BLaER1 (cell line): ENCODE results near the gene C3orf20.

Experiments
- H3K27ac ChIP-seq: shearing (Covaris generic); formaldehyde crosslinking; 2 replicates; pipeline ENCODE4 v1.8.1; 2022
- H3K27me3 ChIP-seq: shearing (Covaris generic); formaldehyde crosslinking; 2 replicates; pipeline ENCODE4 v1.8.1; 2022
- H3K36me3 ChIP-seq: shearing (Covaris generic); formaldehyde crosslinking; 2 replicates; pipeline ENCODE4 v1.8.1; 2022
- H3K4me1 ChIP-seq: shearing (Covaris generic); formaldehyde crosslinking; 2 replicates; pipeline ENCODE4 v1.8.1; 2022
- H3K4me2 ChIP-seq: shearing (Covaris generic); formaldehyde crosslinking; 2 replicates; pipeline ENCODE4 v1.8.1; 2022
- H3K4me3 ChIP-seq: shearing (Covaris generic); formaldehyde crosslinking; 2 replicates; pipeline ENCODE4 v1.8.1; 2022
- H3K9ac ChIP-seq: shearing (Covaris generic); formaldehyde crosslinking; 2 replicates; pipeline ENCODE4 v1.8.1; 2022
- H3K9me3 ChIP-seq: shearing (Covaris generic); formaldehyde crosslinking; 2 replicates; pipeline ENCODE4 v1.8.1; 2022
- H4K20me1 ChIP-seq: shearing (Covaris generic); formaldehyde crosslinking; 2 replicates; pipeline ENCODE4 v1.8.1; 2022
- Cebpa-rat ChIP-seq: shearing (Covaris generic); IDR thresholded peaks from 2 replicates; pipeline ENCODE4 v1.8.1; 2022

Gene C3orf20

DNA sequence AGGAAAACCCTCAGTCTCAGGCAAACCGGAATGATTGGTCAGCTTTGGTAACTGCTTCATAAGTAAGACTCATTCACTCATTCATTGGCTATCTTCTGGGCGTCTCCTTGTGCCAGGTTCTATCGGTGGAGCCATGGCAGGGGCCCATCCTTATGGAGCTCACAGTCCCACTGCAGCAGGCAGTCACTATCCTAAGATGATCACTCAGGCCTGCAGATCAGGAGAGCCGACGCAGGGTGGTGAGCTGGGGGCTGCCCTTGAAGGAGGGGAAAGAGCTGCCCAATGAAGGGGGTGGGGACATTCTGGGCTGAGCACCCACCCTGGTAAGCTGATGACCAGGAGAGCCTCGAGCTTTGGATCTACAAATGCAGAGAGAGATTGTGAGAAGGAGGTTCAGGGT lies 123.3 kb downstream of the C3orf20 start:
- no peak overlapping the region for H3K9ac ChIP-seq

DNA sequence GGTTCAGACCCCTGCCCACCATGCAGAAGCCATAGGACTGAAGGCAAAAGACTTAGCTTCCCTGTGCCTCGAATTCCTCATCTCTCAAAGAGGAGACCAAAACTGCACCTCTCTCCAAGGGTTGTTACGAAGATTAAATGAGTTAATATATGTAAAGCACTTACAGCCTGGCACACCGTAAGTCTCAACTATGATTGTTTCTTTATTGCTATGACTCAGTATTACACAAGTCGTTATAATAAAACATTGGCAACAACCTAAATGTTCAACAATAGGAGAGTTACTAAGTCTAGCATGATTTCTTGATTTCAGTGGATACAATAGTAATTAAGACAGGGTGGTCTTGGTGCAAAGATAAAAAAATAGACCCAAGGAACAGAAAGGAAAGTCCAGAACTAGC lies 124.2 kb downstream of the C3orf20 start:
- no peak overlapping the region for H3K4me3 ChIP-seq
- no peaks in the 10 kb centered on the region for H3K9me3 ChIP-seq
- no peaks in the 10 kb centered on the region for H3K27me3 ChIP-seq
- no peak for TF ChIP-seq Cebpa-rat
- H3K4me1 ChIP-seq: peaks cover 9% of the 10 kb centered on the region
- no peaks in the 10 kb centered on the region for H3K36me3 ChIP-seq
- H3K27ac ChIP-seq: no peak overlapping the region
- no peak overlapping the region for H3K9ac ChIP-seq
- H3K4me2 ChIP-seq: no peak overlapping the region
- no peaks in the 10 kb centered on the region for H4K20me1 ChIP-seq

More for the DNA sequence above, 123.3 kb downstream of the C3orf20 start:
- Histone ChIP-seq H3K27ac (no peak overlapping the region), H3K4me2 (no peak overlapping the region), H4K20me1 (no peaks in the 10 kb centered on the region), H3K4me3 (no peak overlapping the region), H3K27me3 (no peaks in the 10 kb centered on the region), H3K4me1 (peaks cover 11% of the 10 kb centered on the region), H3K9me3 (no peaks in the 10 kb centered on the region), H3K36me3 (no peaks in the 10 kb centered on the region)
- TF ChIP-seq Cebpa-rat: no peak

DNA sequence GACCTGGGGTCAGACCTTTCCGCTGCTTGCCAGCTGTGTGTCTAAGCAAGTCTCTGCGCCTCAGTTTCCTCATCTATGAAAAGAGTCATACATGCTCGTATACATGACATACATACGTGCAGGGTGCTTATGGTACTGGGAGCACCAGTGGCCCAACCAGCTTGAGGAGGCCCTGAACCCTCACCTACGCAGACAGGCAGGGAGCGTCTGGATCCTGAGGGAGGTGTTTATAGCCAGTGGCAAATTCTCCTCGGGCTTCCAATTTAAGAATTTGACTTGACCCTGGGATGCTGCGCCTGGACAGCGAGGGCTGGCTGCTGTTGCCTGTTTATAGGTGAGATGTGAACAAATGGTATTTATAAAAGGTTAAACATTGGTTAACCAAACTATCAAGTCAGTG lies 126.1 kb downstream of the C3orf20 start:
- H3K9ac ChIP-seq: no peak overlapping the region
- H3K4me1 ChIP-seq: peaks cover 21% of the 10 kb centered on the region
- no peaks in the 10 kb centered on the region for H4K20me1 ChIP-seq
- H3K27me3 ChIP-seq: no peaks in the 10 kb centered on the region
- H3K4me3 ChIP-seq: no peak overlapping the region
- H3K27ac ChIP-seq: no peak overlapping the region
- no peak for TF ChIP-seq Cebpa-rat
- H3K36me3 ChIP-seq: no peaks in the 10 kb centered on the region
- no peaks in the 10 kb centered on the region for H3K9me3 ChIP-seq
- H3K4me2 ChIP-seq: no peak overlapping the region

DNA sequence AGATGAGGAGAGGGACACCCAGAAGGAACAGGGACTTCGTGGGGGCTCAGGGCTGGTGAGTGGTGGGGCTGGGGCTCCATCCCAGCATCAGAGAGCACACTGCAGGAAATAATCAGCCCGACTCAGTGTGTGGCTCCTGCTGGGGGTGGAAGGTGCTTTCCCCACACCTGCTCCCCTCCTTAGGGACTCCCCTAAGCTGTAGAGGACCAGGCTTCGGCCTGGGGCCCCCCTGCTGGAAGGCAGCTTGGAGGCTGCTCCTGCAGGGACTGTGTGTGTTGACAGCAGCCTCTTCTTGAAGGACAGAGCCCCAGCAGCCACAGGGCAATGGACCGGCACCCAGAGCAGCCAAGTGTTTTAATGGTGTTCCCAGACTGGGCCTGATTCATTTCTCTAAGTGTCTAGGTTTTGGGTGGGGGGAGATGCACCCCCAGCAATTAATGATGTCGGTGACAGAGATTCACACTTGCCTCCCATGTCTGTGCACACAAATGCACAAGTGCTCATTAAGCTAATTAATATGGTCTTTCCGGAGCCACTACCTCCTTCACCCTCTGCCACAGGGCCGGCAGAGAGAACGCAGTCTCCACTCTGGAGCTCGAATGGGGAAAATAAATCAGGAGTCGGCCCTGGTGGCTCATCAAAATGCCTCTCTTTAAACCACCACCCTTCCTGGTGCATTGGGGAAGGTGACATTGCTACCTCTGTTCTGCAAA lies 126.9 kb downstream of the C3orf20 start:
- H3K4me1 ChIP-seq: peaks cover 29% of the 10 kb centered on the region
- no peaks in the 10 kb centered on the region for H4K20me1 ChIP-seq
- no peak overlapping the region for H3K27ac ChIP-seq
- H3K4me3 ChIP-seq: no peak overlapping the region
- H3K9me3 ChIP-seq: no peaks in the 10 kb centered on the region
- TF ChIP-seq Cebpa-rat: no peak
- H3K4me2 ChIP-seq: no peak overlapping the region
- H3K27me3 ChIP-seq: no peaks in the 10 kb centered on the region
- no peaks in the 10 kb centered on the region for H3K36me3 ChIP-seq
- H3K9ac ChIP-seq: no peak overlapping the region

DNA sequence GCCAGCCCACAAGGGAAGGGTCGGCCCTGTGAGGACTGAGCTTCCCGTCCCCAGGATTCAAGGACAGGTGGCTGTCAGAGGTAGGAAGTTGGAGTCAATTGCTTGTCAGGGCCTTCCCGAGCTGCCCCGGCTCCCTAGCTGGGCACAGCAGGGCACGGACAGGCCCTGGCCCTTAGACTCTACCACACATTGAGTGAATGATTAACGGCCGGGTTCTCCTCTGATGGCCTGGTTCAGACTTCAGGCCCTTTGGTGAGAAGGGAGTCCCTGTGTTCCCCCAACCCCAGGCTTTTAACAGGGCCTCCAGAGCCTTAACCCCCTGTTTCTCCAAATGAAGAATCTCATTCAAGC lies 127.4 kb downstream of the C3orf20 start:
- H3K9me3 ChIP-seq: no peaks in the 10 kb centered on the region
- no peak overlapping the region for H3K9ac ChIP-seq
- no peak overlapping the region for H3K27ac ChIP-seq
- H3K4me3 ChIP-seq: no peak overlapping the region
- no peaks in the 10 kb centered on the region for H3K36me3 ChIP-seq
- H3K4me2 ChIP-seq: no peak overlapping the region
- no peaks in the 10 kb centered on the region for H4K20me1 ChIP-seq
- H3K27me3 ChIP-seq: no peaks in the 10 kb centered on the region
- peaks cover 35% of the 10 kb centered on the region for H3K4me1 ChIP-seq
- TF ChIP-seq Cebpa-rat: no peak

DNA sequence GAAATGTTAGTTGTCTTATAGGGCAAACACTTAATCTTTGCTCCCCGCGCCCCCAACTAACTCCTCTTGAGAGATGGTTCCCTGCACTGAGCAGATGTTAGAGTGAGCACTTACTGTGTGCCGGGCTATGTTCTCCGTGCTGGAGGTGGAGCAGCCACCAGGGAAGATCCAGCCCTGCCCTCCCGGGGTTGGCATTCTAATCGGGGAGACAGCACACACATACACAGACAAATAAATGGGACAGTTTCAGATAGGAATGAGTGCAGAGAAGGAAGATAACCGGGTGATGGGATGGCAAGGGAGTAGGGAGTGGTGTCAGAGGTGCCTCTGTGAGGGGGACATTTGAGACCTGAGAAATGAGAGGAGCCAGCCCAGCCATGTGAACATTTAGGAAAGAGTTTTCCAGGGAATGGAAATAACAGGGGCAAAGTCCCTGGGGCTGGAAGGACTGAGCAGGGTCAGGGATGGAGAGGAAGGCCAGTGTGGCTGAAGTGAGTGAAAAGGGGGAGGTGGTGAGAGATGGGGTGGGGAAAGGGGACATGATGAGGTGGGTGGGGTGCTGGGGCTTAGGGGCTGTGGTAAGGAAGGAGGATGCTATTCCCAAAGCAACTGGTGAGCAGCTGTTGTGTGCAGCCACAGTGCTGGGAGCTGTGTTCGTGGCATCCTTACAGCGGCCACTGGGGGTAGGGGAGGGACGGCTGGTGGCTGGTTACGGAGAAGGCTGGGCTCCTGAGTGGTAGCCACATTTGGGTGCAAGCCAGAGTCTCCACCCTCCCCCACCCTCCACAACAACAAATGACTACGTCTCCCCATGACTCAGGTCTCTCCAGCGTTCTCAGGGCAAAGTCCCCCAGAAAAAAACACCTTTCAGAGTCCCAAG lies 128.4 kb downstream of the C3orf20 start:
- Histone ChIP-seq H3K4me2 (peak overlapping the region; percentile 80), H3K9me3 (no peaks in the 10 kb centered on the region), H3K36me3 (no peaks in the 10 kb centered on the region), H3K27ac (peak overlapping the region; percentile 62; the same call in 1 of the 2 replicates), H3K27me3 (no peaks in the 10 kb centered on the region), H3K9ac (no peak overlapping the region), H4K20me1 (no peaks in the 10 kb centered on the region), H3K4me1 (peaks cover 36% of the 10 kb centered on the region), H3K4me3 (no peak overlapping the region)
- no peak for TF ChIP-seq Cebpa-rat

DNA sequence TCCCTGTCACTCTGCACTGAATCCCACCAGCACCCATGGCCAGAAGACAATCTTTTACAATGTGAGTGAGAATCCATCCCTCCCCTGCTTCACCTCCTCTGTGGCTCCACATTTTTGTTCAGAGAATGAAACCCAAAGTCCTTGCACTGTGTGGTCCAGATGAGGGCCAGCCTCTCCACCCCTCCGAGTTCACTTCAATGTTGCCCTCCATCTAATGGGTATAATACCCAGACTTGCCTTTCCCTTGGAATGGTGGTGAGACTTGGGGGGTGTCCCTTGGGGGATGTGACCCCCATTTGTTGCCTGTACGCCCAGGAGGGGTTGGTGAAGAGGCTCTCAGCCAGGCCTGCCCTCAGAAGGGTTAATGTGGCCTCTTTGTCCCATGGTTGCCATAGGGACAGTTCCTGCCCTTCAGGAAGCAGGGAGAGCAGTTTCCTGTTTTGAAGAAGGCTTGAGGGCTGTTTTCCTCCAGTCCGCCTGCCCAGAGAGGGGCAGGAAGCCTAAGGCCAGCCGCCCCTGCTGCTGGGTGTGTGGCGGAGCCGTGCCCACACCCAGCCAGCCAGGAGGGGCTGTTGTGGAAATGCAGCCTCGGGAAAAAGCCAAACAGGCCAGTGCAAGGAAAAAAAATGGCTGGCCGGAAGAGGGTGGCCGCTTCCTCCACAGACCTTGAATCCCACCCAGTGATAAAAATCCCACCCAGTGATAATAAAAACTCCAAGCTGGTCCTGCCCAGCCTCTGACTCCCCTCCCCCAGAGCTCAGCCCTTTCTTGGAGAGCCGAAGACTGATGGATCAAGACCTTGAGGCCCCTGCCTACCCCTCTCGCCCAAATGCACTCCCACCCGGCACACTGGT lies 129.3 kb downstream of the C3orf20 start:
- Histone ChIP-seq H3K27me3 (0 out of 2 replicates have a peak, but pooled peaks cover 2% of the 10 kb centered on the region), H3K27ac (peak overlapping the region; percentile 62), H3K4me1 (peaks cover 36% of the 10 kb centered on the region), H3K4me2 (peak overlapping the region; percentile 80), H4K20me1 (no peaks in the 10 kb centered on the region), H3K4me3 (no peak overlapping the region), H3K36me3 (no peaks in the 10 kb centered on the region), H3K9me3 (no peaks in the 10 kb centered on the region), H3K9ac (peak overlapping the region; percentile 38; the same call in 1 of the 2 replicates)
- no peak for TF ChIP-seq Cebpa-rat

DNA sequence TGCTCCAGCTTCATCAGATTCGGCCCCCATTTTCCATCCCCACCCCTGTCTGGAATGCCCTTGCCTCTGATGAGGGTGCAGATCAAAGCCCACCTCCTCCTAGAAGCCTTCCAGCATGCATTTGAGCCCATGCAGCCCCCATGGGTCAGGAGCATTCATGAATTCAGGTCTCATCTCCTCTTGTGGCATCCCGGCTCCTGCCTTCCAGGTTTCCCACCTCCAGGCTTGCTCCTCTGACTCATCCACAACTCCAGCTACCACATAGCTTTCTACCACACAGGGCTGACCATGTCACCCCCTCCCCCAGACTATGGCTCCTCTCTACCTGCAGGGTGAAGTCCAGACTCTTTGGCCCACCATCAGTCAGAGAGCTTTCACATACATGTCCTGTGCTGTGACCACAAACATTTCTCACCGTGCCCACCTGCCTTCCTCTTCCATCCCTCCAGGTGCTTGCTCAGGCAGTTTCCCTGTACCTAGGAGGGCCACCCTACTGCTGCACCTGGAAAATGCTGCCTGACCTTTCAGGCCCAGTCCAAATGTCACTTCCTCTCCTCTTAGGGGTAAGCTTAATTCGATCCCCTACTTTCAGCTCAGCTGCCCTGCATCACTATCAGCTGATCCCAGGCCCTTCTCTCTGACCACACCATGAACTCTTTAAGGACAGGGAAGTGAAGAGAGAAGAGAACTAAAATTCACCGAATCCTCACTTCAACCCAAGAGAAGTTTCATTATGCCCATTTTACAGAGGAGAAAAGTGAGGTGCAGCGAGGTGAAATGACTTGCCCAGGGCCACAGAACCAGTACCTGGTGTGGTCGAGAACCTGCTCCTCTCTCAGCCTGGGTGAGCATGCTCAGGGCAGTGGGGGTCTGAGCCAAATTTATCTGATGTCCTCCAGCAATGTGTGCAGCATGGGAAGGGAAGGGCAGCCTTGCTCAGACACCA lies 130.2 kb downstream of the C3orf20 start:
- H3K36me3 ChIP-seq: no peaks in the 10 kb centered on the region
- no peak overlapping the region for H3K4me3 ChIP-seq
- peaks cover 4% of the 10 kb centered on the region for H3K9me3 ChIP-seq
- H3K4me1 ChIP-seq: peaks cover 36% of the 10 kb centered on the region
- no peaks in the 10 kb centered on the region for H4K20me1 ChIP-seq
- peaks cover 11% of the 10 kb centered on the region for H3K27me3 ChIP-seq
- H3K9ac ChIP-seq: no peak overlapping the region
- TF ChIP-seq Cebpa-rat: no peak
- peak overlapping the region; percentile 80 for H3K4me2 ChIP-seq
- H3K27ac ChIP-seq: peak overlapping the region; percentile 62; the same call in 1 of the 2 replicates
